Subcutaneous abdominal adipose tissue (tissue), 5 donors: ENCODE measurements around the gene ADGRF4.
A peak's percentile ranks its signal among the peaks of the same experiment; 100 is the strongest.

Source experiments
- H3K27ac ChIP-seq: one replicate; pipeline ENCODE4 v1.7.0; 2013; ENCODE audit warnings: low read depth, mild to moderate bottlenecking, inconsistent platforms, low read length, moderate library complexity
- H3K27me3 ChIP-seq, 5 donors: one replicate each; pipeline ENCODE4 v1.7.0; 2013; ENCODE audit warnings: low read length in 5 of 5, inconsistent platforms in 1 of 5; ENCODE audit not compliant: control insufficient read depth in 5 of 5, insufficient read depth in 4 of 5
- H3K36me3 ChIP-seq, 5 donors: one replicate each; pipeline ENCODE4 v1.7.0; 2013; ENCODE audit warnings: low read length in 5 of 5; ENCODE audit not compliant: control insufficient read depth in 5 of 5, insufficient read depth in 5 of 5
- H3K4me1 ChIP-seq, 5 donors: one replicate each; pipeline ENCODE4 v1.7.0; 2013; ENCODE audit warnings: low read length in 5 of 5, mild to moderate bottlenecking in 3 of 5, moderate library complexity in 1 of 5; ENCODE audit not compliant: control insufficient read depth in 5 of 5, insufficient read depth in 5 of 5
- H3K4me3 ChIP-seq, 5 donors: one replicate each; pipeline ENCODE4 v1.7.0; 2013; ENCODE audit warnings: low read length in 5 of 5, low read depth in 1 of 5
- H3K9ac ChIP-seq, 5 donors: one replicate each; pipeline ENCODE4 v1.7.0; 2013; ENCODE audit warnings: low read length in 5 of 5, mild to moderate bottlenecking in 4 of 5, moderate library complexity in 3 of 5
- H3K9me3 ChIP-seq, 5 donors: one replicate each; pipeline ENCODE4 v1.7.0; 2013; ENCODE audit warnings: low read length in 5 of 5; ENCODE audit not compliant: control insufficient read depth in 5 of 5
- donor health status: healthy.
- donor health status: healthy.
- donor health status: healthy.
- donor health status: healthy.
- donor health status: healthy.

The ADGRF4 gene

GRCh38 chr6:47698342-47698787 lies at the start of gene ADGRF4:
Gene ADGRF4 (plus strand): TSS chr6:47698580. CDS start chr6:47707246, 8,666 bp downstream.
- no peak within 1 kb of the TSS for H3K27ac ChIP-seq
- H3K4me1 ChIP-seq, result no peaks in the 10 kb centered on the region
- H3K4me3 ChIP-seq, result no peak within 1 kb of the TSS
- H3K9me3 ChIP-seq, result no peaks in the 10 kb centered on the region
- H3K27me3 ChIP-seq, result no peaks in the 10 kb centered on the region
- H3K9ac ChIP-seq, result no peak within 1 kb of the TSS
- no peaks in the 10 kb centered on the region for H3K36me3 ChIP-seq

- peaks cover 0 to 12% (median 7%) of the 10 kb centered on the region in 5 donors for H3K4me1 ChIP-seq
- H3K4me3 ChIP-seq, result no peak overlapping the region
- H3K9ac ChIP-seq, result no peak overlapping the region
- H3K27ac ChIP-seq, result no peak overlapping the region
- H3K9me3 ChIP-seq, result no peaks in the 10 kb centered on the region
- no peaks in the 10 kb centered on the region for H3K27me3 ChIP-seq
- no peaks in the 10 kb centered on the region for H3K36me3 ChIP-seq
Measured at GRCh38 chr6:47650553-47651432, 47.6 kb upstream of the ADGRF4 start.

- H3K27me3 ChIP-seq, result no peaks in the 10 kb centered on the region
- H3K4me3 ChIP-seq, result peak overlapping the region in 1 of 5 donors; percentile 25
- no peak overlapping the region for H3K9ac ChIP-seq
- H3K36me3 ChIP-seq, result no peaks in the 10 kb centered on the region
- H3K4me1 ChIP-seq, result peaks cover 0 to 17% (median 7%) of the 10 kb centered on the region in 5 donors
- H3K9me3 ChIP-seq, result no peaks in the 10 kb centered on the region
- no peak overlapping the region for H3K27ac ChIP-seq
Measured at GRCh38 chr6:47651505-47651944, 46.9 kb upstream of the ADGRF4 start.

DNA sequence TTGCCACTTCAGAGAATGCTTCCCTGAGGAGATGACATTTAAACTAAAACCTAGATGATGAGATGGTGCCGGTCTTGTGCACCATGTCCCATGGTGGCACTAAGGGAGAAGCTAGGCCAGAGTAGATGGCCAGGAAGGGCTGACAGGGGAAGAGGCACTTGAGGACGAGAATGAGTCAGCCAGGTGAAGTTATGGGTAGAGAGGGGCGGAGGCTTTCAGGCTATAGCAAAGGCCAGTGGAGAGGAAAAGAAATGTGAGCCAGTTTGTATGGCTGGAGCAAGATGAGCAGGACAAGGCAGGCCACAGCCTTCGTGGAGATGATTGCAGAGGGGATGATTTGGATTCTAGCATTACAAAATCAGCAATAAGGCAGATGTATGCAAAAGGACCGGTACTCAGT lies 44.7 kb upstream of the ADGRF4 start:
- no peak overlapping the region for H3K9ac ChIP-seq
- H3K4me1 ChIP-seq, result peaks cover 0 to 17% (median 7%) of the 10 kb centered on the region in 5 donors
- no peak overlapping the region for H3K4me3 ChIP-seq
- no peaks in the 10 kb centered on the region for H3K9me3 ChIP-seq
- no peaks in the 10 kb centered on the region for H3K36me3 ChIP-seq
- no peak overlapping the region for H3K27ac ChIP-seq
- H3K27me3 ChIP-seq, result no peaks in the 10 kb centered on the region

DNA sequence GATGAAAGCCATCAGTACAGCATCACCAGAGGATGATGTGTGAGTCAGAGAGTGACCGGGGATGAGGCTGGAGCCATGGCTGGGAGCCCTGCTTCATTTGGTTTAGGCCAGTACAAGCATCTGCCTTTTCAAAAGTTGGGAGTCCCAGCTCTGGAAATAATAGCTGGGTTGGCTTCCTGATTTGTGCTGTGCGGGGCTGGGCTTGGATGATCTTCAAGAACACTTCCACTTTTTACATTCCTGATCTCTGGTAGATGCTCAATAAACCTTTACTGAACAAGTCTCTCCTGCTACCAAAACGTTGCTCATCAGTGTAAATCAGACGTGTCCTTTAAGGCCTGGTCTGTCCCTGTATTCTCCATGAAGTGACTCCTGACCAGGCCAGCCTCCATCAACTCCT lies 44.1 kb upstream of the ADGRF4 start:
- Histone ChIP-seq H3K4me1 (peaks cover 0 to 17% (median 7%) of the 10 kb centered on the region in 5 donors), H3K4me3 (no peak overlapping the region), H3K9ac (no peak overlapping the region), H3K36me3 (no peaks in the 10 kb centered on the region), H3K9me3 (no peaks in the 10 kb centered on the region), H3K27ac (no peak overlapping the region), H3K27me3 (no peaks in the 10 kb centered on the region)

- Histone ChIP-seq H3K27ac (no peak overlapping the region), H3K36me3 (no peaks in the 10 kb centered on the region)
Measured at GRCh38 chr6:47655719-47656595, 42.4 kb upstream of the ADGRF4 start.

DNA sequence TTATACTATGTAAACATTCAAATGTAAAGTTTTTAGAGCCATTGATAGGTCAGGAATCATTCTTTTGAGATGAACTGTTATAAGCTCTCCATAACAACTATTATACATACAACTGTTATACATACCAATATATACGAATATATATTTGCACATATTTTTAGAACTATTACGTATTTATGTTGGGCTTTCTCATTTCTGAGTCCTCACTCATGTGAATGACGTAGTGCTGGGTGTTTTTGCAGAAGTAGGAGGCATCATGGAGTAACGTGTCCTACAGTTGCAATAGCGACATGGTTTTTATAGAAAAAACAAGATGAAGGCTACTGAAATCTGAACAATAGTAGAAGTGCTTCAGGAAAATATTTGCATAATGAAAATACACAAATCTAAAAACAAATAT lies 36.4 kb upstream of the ADGRF4 start:
- Histone ChIP-seq H3K36me3 (no peaks in the 10 kb centered on the region), H3K27ac (no peak overlapping the region), H3K4me3 (no peak overlapping the region), H3K9ac (no peak overlapping the region), H3K27me3 (no peaks in the 10 kb centered on the region), H3K4me1 (peaks cover 0 to 2% (median 0%) of the 10 kb centered on the region in 5 donors), H3K9me3 (no peaks in the 10 kb centered on the region)

More at GRCh38 chr6:47655719-47656595, 42.4 kb upstream of the ADGRF4 start:
- Histone ChIP-seq H3K4me3 (no peak overlapping the region), H3K4me1 (peaks cover 0 to 15% (median 5%) of the 10 kb centered on the region in 5 donors), H3K9ac (no peak overlapping the region), H3K27me3 (no peaks in the 10 kb centered on the region), H3K9me3 (no peaks in the 10 kb centered on the region)

DNA sequence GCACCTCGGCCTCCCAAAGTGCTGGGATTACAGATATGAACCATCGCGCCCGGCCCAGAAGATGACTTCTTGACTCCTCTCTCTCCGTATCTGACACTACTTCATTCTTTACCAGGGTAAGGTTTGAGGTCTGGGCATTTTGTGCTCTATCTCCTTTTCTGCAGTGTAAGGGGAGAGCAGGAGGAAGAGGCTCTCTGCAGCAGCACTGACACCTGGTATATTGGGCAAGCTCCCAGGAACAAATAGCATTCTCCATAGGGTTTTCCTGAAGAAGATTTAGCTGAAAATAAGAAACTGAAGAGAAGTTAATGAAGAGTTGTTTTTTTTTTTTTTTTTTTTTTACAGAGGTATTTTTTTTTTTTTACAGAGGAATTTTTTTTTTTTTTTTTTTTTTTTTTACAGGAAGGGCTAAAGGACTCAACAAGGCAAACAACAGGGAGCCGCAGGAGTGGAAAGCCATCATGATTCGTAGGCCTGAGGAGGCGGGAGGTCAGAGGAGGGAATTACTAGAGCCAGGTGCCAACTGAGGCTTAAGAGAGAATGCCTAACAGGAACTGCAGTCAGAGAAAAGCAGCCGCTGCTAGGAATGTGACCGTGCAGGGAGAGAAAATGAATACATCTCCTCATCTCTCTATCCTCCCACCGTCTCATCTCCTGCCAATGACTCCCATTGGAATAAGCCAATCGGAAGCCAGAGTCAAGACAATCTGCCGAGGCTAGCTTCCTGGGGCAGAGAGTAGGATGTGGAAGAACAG lies 34.7 kb upstream of the ADGRF4 start:
- Histone ChIP-seq H3K27ac (no peak overlapping the region), H3K9me3 (no peaks in the 10 kb centered on the region), H3K4me3 (no peak overlapping the region), H3K4me1 (peaks cover 0 to 2% (median 0%) of the 10 kb centered on the region in 5 donors), H3K27me3 (no peaks in the 10 kb centered on the region), H3K36me3 (no peaks in the 10 kb centered on the region), H3K9ac (no peak overlapping the region)

DNA sequence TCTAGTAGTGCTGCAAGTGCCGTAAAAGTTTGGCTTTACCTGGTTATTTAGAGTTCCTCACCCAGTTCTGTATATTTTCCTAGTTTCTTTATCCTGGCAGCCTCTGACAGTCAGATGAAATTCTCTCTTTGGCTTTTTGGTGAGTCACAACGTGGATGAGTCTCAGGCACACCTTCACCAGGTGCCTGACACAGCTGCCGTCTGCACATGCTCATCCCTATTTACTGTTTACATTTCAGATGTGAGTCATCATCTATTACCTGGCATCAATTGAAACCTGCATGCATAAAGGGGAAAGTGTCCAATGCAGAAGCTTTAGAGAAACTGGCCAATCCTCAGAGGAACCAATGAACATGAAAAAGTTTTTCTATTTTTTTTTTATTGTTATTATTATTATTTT lies 33.3 kb upstream of the ADGRF4 start:
- Histone ChIP-seq H3K4me1 (peaks cover 0 to 8% (median 6%) of the 10 kb centered on the region in 5 donors), H3K27me3 (no peaks in the 10 kb centered on the region), H3K4me3 (no peak overlapping the region), H3K9ac (no peak overlapping the region), H3K9me3 (no peaks in the 10 kb centered on the region), H3K36me3 (no peaks in the 10 kb centered on the region), H3K27ac (no peak overlapping the region)
